Measurements from ENCODE around the gene PCDH9.

The PCDH9 gene

GRCh38 chr13:67175836-67176459 is 54.2 kb downstream of the PCDH9 start:
- no peak for DNase-seq (ENCODE audit: low read depth)
- no peak overlapping the region for H3K4me3 ChIP-seq (ENCODE audit: control insufficient read depth, low read depth, low read length)
- no peak for TF ChIP-seq CTCF (conservative IDR thresholded peaks at IDR 0.05; ENCODE audit: control insufficient read depth, insufficient read depth, low read depth, low read length)

GRCh38 chr13:67168384-67168783 is 61.8 kb downstream of the PCDH9 start:
- DNase-seq (ENCODE audit: low read depth): no peak
- TF ChIP-seq CTCF (conservative IDR thresholded peaks at IDR 0.05; ENCODE audit: control insufficient read depth, insufficient read depth, low read depth, low read length): no peak
- H3K4me3 ChIP-seq (ENCODE audit: control insufficient read depth, low read depth, low read length): no peak overlapping the region

GRCh38 chr13:67167420-67167819 is 62.7 kb downstream of the PCDH9 start:
- no peak for DNase-seq (ENCODE audit: low read depth)
- no peak for TF ChIP-seq CTCF (conservative IDR thresholded peaks at IDR 0.05; ENCODE audit: control insufficient read depth, insufficient read depth, low read depth, low read length)
- H3K4me3 ChIP-seq (ENCODE audit: control insufficient read depth, low read depth, low read length): no peak overlapping the region

GRCh38 chr13:67161176-67161575 is 69.0 kb downstream of the PCDH9 start:
- H3K4me3 ChIP-seq (ENCODE audit: control insufficient read depth, low read depth, low read length): no peak overlapping the region
- no peak for DNase-seq (ENCODE audit: low read depth)
- no peak for TF ChIP-seq CTCF (conservative IDR thresholded peaks at IDR 0.05; ENCODE audit: control insufficient read depth, insufficient read depth, low read depth, low read length)

- TF ChIP-seq CTCF (conservative IDR thresholded peaks at IDR 0.05; ENCODE audit: control insufficient read depth, insufficient read depth, low read depth, low read length): no peak
- no peak for DNase-seq (ENCODE audit: low read depth)
- H3K4me3 ChIP-seq (ENCODE audit: control insufficient read depth, low read depth, low read length): no peak overlapping the region
These were observed 71.2 kb downstream of the PCDH9 start for GRCh38 chr13:67158903-67159302.

GRCh38 chr13:67156723-67157060 is 73.4 kb downstream of the PCDH9 start:
- DNase-seq (ENCODE audit: low read depth): no peak
- H3K4me3 ChIP-seq (ENCODE audit: control insufficient read depth, low read depth, low read length): no peak overlapping the region
- no peak for TF ChIP-seq CTCF (conservative IDR thresholded peaks at IDR 0.05; ENCODE audit: control insufficient read depth, insufficient read depth, low read depth, low read length)
